HCT116 (cell line): Measurements from ENCODE around the gene DNAJB7.

Source experiments
- EZH2 ChIP-seq: fragments of 200-600 bp; sonication (generic); IDR thresholded peaks from 2 replicates; pipeline ENCODE4 v1.6.1; 2017; ENCODE audit warnings: antibody characterized with exemption, mixed run types
- POLR2A ChIP-seq: IDR thresholded peaks from 2 replicates; pipeline ENCODE4 v1.7.0; 2011; ENCODE audit warnings: borderline replicate concordance; ENCODE audit not compliant: insufficient read depth, insufficient read length; ENCODE audit errors: extremely low read depth
- POLR2AphosphoS5 ChIP-seq: IDR thresholded peaks from 2 replicates; pipeline ENCODE4 v1.6.1; 2011; ENCODE audit warnings: mild to moderate bottlenecking, low read depth, low read length, moderate library complexity
- SIN3A ChIP-seq: IDR thresholded peaks from 2 replicates; pipeline ENCODE4 v1.6.1; 2012; ENCODE audit warnings: low read depth
- TF ChIP-seq, protein P1 (sequence below), 3 experiments: fragments of 200-600 bp in 1 of 3; sonication (generic) in 1 of 3; IDR thresholded peaks in 2 of 3; conservative IDR thresholded peaks in 1 of 3; 2 replicates each; pipeline ENCODE4 v1.5.1; 2012 to 2017; ENCODE audit warnings: low read depth in 2 of 3, low read length in 2 of 3, antibody characterized with exemption in 1 of 3, borderline replicate concordance in 1 of 3, control low read depth in 1 of 3, mild to moderate bottlenecking in 1 of 3, mixed read lengths in 1 of 3, mixed run types in 1 of 3, moderate library complexity in 1 of 3; ENCODE audit not compliant: insufficient read depth in 1 of 3
- TF ChIP-seq, protein P2 (sequence below): IDR thresholded peaks from 2 replicates; pipeline ENCODE4 v1.6.1; 2012
- TF ChIP-seq, protein P3 (sequence below): IDR thresholded peaks from 2 replicates; pipeline ENCODE4 v1.6.1; 2012; ENCODE audit warnings: low read depth

DNA sequence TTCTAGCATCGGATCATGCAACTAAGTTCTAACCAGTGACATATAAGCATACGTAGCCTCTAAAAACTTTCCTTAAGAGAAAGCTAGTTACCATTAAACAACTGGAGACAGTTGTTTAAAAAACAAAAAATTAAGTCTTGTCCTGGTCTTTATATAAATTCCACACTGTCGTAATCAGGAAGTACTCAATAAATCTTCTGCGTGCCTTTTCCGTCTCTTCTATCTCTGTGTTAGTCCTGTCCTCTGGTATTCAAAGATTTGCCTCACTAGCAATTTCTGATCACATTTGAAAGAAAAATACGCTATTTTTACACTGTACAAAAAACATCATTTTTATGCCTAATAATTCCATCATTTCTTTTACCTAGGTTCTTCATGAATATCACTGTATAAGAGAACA is 32.8 kb downstream of the DNAJB7 start:
- TF ChIP-seq, protein P1, sequence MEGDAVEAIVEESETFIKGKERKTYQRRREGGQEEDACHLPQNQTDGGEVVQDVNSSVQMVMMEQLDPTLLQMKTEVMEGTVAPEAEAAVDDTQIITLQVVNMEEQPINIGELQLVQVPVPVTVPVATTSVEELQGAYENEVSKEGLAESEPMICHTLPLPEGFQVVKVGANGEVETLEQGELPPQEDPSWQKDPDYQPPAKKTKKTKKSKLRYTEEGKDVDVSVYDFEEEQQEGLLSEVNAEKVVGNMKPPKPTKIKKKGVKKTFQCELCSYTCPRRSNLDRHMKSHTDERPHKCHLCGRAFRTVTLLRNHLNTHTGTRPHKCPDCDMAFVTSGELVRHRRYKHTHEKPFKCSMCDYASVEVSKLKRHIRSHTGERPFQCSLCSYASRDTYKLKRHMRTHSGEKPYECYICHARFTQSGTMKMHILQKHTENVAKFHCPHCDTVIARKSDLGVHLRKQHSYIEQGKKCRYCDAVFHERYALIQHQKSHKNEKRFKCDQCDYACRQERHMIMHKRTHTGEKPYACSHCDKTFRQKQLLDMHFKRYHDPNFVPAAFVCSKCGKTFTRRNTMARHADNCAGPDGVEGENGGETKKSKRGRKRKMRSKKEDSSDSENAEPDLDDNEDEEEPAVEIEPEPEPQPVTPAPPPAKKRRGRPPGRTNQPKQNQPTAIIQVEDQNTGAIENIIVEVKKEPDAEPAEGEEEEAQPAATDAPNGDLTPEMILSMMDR (IDR thresholded peaks at IDR 0.05 in 2 of 3, conservative IDR thresholded peaks at IDR 0.05 in 1 of 3; ENCODE audit: borderline replicate concordance in 1 of 3, insufficient read depth in 1 of 3, low read depth in 2 of 3, low read length in 2 of 3): no peak
- TF ChIP-seq POLR2A: no peak
- TF ChIP-seq, protein P2, sequence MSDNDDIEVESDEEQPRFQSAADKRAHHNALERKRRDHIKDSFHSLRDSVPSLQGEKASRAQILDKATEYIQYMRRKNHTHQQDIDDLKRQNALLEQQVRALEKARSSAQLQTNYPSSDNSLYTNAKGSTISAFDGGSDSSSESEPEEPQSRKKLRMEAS: no peak
- TF ChIP-seq EZH2: no peak
- no peak for TF ChIP-seq SIN3A
- TF ChIP-seq POLR2AphosphoS5: no peak
- TF ChIP-seq, protein P3, sequence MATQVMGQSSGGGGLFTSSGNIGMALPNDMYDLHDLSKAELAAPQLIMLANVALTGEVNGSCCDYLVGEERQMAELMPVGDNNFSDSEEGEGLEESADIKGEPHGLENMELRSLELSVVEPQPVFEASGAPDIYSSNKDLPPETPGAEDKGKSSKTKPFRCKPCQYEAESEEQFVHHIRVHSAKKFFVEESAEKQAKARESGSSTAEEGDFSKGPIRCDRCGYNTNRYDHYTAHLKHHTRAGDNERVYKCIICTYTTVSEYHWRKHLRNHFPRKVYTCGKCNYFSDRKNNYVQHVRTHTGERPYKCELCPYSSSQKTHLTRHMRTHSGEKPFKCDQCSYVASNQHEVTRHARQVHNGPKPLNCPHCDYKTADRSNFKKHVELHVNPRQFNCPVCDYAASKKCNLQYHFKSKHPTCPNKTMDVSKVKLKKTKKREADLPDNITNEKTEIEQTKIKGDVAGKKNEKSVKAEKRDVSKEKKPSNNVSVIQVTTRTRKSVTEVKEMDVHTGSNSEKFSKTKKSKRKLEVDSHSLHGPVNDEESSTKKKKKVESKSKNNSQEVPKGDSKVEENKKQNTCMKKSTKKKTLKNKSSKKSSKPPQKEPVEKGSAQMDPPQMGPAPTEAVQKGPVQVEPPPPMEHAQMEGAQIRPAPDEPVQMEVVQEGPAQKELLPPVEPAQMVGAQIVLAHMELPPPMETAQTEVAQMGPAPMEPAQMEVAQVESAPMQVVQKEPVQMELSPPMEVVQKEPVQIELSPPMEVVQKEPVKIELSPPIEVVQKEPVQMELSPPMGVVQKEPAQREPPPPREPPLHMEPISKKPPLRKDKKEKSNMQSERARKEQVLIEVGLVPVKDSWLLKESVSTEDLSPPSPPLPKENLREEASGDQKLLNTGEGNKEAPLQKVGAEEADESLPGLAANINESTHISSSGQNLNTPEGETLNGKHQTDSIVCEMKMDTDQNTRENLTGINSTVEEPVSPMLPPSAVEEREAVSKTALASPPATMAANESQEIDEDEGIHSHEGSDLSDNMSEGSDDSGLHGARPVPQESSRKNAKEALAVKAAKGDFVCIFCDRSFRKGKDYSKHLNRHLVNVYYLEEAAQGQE: no peak
